HG03095 (cell line): ENCODE results near the gene TARP.

ENCODE experiments used
- ATAC-seq: cut with Tn5 transposase; IDR thresholded peaks from one replicate; pipeline ENCODE4 v1.9.1; 2021; ENCODE audit warnings: moderate library complexity; ENCODE audit not compliant: unreplicated experiment

Gene TARP

DNA sequence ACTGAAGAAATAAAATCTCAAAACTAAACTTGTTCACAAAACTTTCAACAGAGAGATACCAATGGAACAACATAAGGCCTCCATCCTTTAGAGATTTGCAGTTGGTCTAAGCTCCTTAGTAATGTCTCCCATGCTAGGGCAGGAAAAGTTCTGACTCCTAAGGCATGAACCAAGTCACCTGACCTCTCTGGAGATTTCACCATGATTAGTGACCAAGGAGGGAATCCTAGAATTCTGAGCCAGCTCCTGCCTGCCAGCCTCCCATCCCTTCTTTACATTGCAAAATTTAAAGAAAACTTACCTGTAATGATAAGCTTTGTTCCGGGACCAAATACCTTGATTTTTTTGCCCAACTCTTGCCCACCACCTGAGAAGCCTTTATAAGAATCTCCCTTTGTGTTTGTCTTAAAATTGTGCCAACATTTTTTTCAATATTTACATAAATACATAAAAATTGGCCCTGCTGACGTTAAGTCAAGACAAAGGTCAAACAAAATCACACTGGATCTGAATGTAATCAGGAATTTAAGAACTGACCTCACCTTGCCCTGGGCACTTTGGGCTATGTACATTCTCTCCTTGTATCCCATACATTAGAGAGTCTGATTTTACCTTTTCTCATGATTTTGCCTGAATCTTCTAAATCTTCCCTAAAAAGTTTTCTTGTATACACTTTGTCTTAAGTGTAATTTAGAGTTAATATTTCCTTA lies at the start of gene TARP:
TARP (minus strand) TSS at position 351 of the 710 bp plus-strand sequence.
- ATAC-seq: no peak

DNA sequence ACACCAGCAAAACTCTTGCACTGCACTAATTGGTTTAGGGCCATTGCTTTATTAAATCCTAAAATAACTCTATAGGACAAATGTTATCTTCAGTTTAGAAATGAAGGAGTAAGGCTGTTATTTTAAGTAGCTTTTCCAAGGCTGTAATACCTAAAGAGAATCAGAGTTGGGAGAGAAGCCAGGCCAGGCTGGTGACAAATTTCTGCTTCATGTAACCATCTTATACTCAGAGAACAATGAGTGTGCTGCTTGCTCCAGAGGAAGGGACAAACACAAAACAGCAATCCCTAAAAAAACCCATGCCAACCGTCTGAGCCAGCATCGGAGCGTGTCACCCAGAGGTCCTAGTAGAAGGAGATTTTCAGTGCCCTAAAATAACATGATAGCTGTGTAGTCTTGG lies 49.7 kb upstream of the TARP start:
- no peak for ATAC-seq

DNA sequence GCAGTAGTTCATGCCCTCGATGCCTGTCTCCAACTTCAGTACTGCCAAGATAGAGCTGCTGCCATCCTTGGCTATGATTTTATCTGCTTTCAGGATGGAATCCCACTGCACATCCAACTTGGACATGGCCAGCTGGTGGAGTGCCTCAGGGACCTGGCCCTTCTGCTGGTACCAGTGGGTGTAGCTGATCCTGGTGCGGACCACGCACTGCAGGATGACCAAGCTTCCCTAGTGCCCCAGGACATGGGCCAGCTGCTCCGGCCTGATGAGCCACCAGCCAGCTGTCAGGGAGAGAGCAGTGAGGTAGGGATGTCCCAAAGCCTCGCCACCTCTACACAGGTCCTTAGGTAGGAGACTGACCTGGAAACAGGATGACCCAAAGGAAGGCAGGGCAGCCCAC lies 49.0 kb upstream of the TARP start:
- no peak for ATAC-seq

GRCh38 chr7:38321967-38322366 lies 48.5 kb upstream of the TARP start:
- ATAC-seq: no peak

GRCh38 chr7:38321515-38321944 lies 48.1 kb upstream of the TARP start:
- no peak for ATAC-seq

DNA sequence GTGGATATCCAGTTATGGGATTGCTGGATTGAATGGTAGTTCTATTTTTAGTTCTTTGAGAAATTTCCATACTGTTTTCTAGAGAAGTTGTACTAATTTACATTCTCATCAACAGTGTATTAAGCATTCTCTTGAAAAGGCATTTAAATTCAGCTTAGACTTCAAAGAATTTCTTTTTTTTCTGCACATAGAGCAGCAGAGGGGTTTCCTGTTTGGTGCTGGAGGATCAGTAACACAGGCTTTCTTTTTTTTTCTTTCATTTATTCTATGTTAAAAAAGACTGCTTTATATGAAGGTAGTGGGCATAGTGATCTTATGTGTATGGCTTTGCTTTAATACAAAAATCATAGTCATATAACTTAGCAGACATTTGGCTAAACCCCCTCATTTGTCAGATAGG lies 47.6 kb upstream of the TARP start:
- no peak for ATAC-seq

DNA sequence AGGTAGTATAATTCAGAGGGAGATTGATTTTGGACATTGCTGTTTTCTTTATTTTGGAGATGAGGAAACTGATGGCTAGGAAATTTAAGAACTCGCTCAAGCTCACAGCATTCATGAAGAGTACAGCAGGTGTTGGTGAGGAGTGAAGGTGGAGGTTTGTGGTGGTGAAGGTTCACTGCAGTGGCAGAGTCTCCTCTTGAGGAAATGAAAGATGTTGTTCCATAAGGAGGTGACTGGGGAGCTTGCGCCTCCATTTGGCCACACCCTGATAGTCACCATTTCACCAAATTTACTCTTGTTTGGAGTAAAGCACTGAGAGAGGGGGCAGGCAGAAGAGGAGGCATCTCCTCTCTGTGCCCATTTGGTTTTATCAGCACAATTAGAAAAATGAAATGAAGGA lies 46.4 kb upstream of the TARP start:
- ATAC-seq: no peak

DNA sequence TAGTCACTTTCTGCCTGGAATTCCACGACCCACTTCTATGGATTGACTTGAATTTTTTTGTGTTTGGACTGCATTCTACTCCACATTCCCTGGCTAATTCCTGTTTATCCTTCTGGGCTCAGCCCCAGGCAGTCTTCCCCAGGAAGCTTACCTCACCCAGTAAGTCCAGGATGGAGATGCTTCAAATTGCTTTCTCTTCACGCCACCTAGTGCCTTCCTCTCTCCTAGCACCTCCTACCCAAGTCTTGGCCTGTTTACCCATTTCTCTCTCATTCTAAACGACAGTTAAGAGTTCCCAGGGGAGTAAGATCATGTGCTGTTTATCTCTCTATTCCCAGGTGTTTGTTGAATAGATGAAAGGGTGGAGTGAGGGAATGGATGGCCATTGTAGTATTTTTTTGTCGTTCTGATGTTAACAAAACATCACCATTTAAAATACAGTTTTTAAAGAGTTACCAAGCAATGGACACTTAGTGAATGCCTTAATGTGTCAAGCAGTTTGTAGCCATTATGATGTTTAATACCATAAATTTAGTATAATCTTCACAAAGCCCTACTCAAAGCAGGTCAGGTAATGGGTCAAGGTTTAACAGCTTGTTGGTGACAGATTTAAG lies 45.5 kb upstream of the TARP start:
- ATAC-seq: no peak

DNA sequence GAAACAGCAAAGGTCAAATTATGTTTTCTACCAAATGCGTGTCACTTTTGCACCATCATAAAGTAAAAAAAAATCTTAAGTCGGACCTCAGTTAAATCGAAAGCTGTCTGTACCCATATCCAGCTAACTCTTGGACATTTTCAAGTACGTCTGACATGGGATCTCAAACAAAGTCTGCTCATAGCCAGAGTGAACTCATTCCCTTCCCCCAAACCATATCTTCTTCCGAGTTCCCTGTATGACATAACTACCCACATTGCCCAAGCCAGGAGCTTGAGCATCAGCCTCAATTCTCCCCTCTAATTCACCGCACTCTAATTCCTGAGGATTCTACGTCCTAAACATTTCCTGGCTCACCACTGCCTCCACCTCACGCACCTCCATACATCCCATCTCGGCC lies 44.8 kb upstream of the TARP start:
- no peak for ATAC-seq

- no peak for ATAC-seq
Measured at GRCh38 chr7:38317515-38317914, 44.1 kb upstream of the TARP start.

- ATAC-seq: no peak
Measured at GRCh38 chr7:38316733-38317360, 43.4 kb upstream of the TARP start.

DNA sequence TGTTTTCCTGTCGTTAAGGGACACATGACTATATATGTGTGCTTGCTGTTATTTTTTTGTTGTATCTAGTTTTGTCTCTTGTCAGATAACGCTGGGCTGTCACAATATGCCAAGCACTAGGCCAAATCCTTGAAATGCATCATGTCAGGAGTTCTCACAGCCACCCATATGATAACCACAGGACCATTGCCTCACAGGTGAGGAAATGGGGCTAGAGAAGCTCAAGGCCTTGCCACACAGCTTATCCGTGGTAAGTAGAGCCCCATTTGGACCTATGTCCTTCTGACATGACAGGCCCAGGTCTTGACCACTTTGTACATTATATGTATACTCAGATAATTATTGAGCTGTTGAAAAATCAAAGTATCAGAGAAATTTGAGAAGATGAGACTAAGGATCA lies 42.0 kb upstream of the TARP start:
- no peak for ATAC-seq

GRCh38 chr7:38312821-38313220 lies 39.4 kb upstream of the TARP start:
- ATAC-seq: no peak

DNA sequence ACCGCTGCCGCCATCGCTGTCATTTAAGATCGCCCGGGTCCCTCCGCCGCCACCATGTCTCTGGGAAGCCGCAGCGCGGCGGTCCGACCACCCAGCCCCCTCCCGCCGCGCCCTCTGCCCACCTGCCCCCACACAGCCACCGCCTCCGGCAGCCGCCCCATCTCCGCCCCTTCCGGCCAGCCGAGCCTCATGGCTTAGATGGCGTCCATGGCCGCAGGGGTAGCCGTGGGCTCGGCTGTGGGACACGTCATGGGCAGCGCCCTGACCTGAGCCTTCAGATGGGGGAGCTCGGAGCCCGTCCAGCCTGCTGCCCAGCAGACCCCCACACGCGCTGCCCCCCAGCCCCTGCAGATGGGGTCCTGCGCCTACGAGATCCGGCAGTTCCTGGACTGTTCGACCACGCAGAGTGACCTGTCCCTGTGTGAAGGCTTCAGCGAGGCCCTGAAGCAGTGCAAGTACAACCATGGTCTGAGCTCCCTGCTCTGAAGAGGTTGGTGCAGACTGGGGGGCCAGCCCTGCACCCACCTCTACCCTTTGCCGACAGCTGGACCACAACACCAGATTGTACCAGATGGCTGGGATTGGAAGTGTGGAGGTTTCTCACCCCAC lies 38.0 kb upstream of the TARP start:
- ATAC-seq: peak; percentile 71

DNA sequence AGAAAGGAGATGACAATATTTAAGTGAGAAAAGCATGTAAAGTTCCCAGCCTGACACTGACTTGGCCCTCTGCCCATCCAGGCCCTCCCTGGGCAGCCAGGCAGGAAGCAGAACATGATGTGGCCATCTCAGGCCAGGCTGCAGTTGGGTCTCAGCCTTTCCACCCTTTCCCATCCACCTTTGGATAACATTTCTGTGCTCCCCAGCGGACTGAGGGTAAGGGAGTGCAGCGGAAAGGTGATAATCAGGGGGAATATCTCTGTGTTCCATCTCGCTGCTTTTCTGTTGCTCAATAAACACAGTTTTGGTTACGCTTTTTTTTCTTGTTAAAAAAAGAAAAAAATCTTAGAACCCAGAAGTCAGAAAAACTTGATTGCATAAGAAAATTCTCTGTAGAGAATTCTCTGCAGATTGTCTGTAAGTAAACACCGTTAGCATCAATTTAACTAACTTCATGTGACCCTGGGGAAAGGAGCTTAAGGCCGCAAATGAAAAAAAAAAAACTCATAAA lies 37.2 kb upstream of the TARP start:
- ATAC-seq: no peak

- no peak for ATAC-seq
Measured at GRCh38 chr7:38309555-38309954, 36.1 kb upstream of the TARP start.

- no peak for ATAC-seq
Measured at GRCh38 chr7:38308140-38308539, 34.7 kb upstream of the TARP start.

DNA sequence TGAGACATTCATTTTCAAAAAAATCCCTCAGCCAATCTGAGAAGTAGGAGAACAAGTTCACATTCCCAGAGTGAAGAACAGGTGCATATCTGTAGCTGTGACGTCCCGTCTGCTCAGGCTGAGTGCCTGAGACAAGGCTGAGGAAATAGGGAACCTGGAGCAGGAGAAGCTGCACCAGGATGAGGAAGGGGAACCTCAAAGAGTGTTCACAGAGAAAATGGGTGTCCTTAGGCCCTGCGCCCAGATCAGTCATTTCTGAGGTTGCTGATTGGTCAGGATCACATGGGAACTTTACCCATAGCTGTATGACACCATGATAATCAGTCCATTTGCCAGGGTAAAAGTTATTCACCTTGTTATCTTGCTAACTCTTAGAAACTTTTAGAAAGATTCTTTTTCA lies 34.2 kb upstream of the TARP start:
- no peak for ATAC-seq

- ATAC-seq: no peak
Measured at GRCh38 chr7:38306914-38307313, 33.5 kb upstream of the TARP start.

- ATAC-seq: no peak
Measured at GRCh38 chr7:38306171-38306570, 32.7 kb upstream of the TARP start.

GRCh38 chr7:38303866-38304265 lies 30.4 kb upstream of the TARP start:
- ATAC-seq: no peak

GRCh38 chr7:38300175-38300574 lies 26.7 kb upstream of the TARP start:
- ATAC-seq: no peak
